BLaER1 (cell line): Measurements from ENCODE around the gene OSBPL2.

Experiments used
- H3K27ac ChIP-seq: shearing (Covaris generic); formaldehyde crosslinking; 2 replicates; pipeline ENCODE4 v1.8.1; 2022
- H3K27me3 ChIP-seq: shearing (Covaris generic); formaldehyde crosslinking; 2 replicates; pipeline ENCODE4 v1.8.1; 2022
- H3K36me3 ChIP-seq: shearing (Covaris generic); formaldehyde crosslinking; 2 replicates; pipeline ENCODE4 v1.8.1; 2022
- H3K4me1 ChIP-seq: shearing (Covaris generic); formaldehyde crosslinking; 2 replicates; pipeline ENCODE4 v1.8.1; 2022
- H3K4me2 ChIP-seq: shearing (Covaris generic); formaldehyde crosslinking; 2 replicates; pipeline ENCODE4 v1.8.1; 2022
- H3K4me3 ChIP-seq: shearing (Covaris generic); formaldehyde crosslinking; 2 replicates; pipeline ENCODE4 v1.8.1; 2022
- H3K9ac ChIP-seq: shearing (Covaris generic); formaldehyde crosslinking; 2 replicates; pipeline ENCODE4 v1.8.1; 2022
- H3K9me3 ChIP-seq: shearing (Covaris generic); formaldehyde crosslinking; 2 replicates; pipeline ENCODE4 v1.8.1; 2022
- H4K20me1 ChIP-seq: shearing (Covaris generic); formaldehyde crosslinking; 2 replicates; pipeline ENCODE4 v1.8.1; 2022
- Cebpa-rat ChIP-seq: shearing (Covaris generic); IDR thresholded peaks from 2 replicates; pipeline ENCODE4 v1.8.1; 2022

OSBPL2 gene

DNA sequence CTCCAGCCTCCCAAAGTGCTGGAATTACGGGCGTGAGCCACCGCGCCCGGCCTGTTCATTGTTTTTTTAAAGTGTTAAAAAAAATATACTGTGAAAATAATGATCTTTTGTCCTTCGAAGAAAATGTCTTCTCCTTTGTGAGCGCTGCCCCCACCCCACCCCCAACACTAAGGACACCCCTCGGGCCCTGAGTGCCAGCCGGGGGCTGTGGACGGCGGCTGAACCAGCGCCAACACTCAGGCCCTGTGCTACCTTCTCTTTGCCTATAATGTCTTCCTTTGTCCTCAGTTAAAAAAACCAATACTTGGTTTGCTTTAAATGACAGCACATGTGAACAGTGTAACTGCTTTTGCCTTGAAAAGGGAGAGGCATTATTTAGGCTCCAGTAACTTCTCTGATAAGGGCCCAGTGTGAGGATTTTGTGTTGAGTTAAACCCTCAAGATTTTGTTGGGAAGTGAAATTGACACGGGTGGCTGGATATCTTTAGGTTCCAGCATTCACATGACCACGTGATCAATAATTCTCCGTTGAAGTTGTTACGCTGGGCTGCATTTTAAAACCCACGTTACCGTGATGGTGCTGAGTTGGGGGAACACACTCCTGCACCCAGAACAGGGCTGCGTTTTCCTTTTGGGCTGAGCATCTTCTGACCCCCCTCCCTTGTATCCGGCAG lies 54.9 kb downstream of the OSBPL2 start:
- no peak for TF ChIP-seq Cebpa-rat

DNA sequence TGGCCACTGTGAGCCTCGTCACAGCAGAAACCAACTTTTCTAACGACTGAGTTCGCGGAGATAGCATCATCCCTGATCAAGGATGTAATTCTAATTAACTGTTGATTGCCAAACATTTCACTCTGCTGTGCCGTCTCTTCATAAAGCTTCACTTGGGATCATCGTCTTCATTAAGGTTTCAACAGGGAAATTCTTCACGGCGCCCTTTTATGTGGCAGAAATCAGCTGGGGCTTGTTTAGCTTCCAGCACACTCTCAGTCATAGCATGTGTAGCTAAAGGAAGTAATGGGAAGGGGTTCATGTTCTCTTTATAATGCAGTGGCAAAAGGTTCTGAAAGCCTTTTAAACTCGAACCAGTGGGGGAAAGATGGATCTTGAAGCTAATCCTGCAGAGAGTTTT lies 55.6 kb downstream of the OSBPL2 start:
- Histone ChIP-seq H3K36me3 (peaks cover 47% of the 10 kb centered on the region), H3K4me1 (peaks cover 71% of the 10 kb centered on the region), H3K9ac (peak overlapping the region; percentile 33), H4K20me1 (no peaks in the 10 kb centered on the region), H3K4me2 (peak overlapping the region; percentile 86), H3K27me3 (no peaks in the 10 kb centered on the region), H3K9me3 (no peaks in the 10 kb centered on the region), H3K27ac (peak overlapping the region; percentile 66), H3K4me3 (0 out of 2 replicates have a peak overlapping the region, but pooled peaks have one; percentile 16)
- no peak for TF ChIP-seq Cebpa-rat

More for the DNA sequence above, 54.9 kb downstream of the OSBPL2 start:
- H3K4me1 ChIP-seq: peaks cover 70% of the 10 kb centered on the region
- peak overlapping the region; percentile 33 for H3K9ac ChIP-seq
- no peaks in the 10 kb centered on the region for H4K20me1 ChIP-seq
- peaks cover 48% of the 10 kb centered on the region for H3K36me3 ChIP-seq
- H3K4me3 ChIP-seq: 0 out of 2 replicates have a peak overlapping the region, but pooled peaks have one; percentile 16
- H3K27me3 ChIP-seq: no peaks in the 10 kb centered on the region
- peak overlapping the region; percentile 86 for H3K4me2 ChIP-seq
- no peaks in the 10 kb centered on the region for H3K9me3 ChIP-seq
- H3K27ac ChIP-seq: peak overlapping the region; percentile 66

DNA sequence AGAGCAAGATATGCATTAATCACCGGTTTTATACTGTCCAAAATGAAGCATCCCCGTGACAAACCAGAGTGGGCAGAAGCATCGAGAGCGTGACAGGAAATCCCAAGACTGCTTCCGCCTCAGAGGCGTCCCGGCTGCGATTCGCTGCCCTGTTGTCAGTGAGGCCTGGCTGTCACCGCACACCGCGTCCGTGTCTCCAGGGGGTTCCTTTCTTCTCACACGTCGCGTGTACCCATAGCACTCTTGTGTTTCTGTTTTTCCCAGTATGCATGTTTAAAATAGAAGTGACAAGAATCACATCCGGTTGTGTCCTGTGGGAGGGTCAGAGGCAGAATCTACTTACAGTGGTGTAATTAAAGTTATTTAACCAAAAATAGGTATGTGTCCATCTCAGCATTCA lies 56.2 kb downstream of the OSBPL2 start:
- peak overlapping the region; percentile 66 for H3K27ac ChIP-seq
- 0 out of 2 replicates have a peak overlapping the region, but pooled peaks have one; percentile 33 for H3K9ac ChIP-seq
- no peaks in the 10 kb centered on the region for H3K27me3 ChIP-seq
- 0 out of 2 replicates have a peak overlapping the region, but pooled peaks have one; percentile 16 for H3K4me3 ChIP-seq
- H3K4me1 ChIP-seq: peaks cover 71% of the 10 kb centered on the region
- no peaks in the 10 kb centered on the region for H4K20me1 ChIP-seq
- H3K36me3 ChIP-seq: peaks cover 41% of the 10 kb centered on the region
- TF ChIP-seq Cebpa-rat: no peak
- no peaks in the 10 kb centered on the region for H3K9me3 ChIP-seq
- peak overlapping the region; percentile 86 for H3K4me2 ChIP-seq

DNA sequence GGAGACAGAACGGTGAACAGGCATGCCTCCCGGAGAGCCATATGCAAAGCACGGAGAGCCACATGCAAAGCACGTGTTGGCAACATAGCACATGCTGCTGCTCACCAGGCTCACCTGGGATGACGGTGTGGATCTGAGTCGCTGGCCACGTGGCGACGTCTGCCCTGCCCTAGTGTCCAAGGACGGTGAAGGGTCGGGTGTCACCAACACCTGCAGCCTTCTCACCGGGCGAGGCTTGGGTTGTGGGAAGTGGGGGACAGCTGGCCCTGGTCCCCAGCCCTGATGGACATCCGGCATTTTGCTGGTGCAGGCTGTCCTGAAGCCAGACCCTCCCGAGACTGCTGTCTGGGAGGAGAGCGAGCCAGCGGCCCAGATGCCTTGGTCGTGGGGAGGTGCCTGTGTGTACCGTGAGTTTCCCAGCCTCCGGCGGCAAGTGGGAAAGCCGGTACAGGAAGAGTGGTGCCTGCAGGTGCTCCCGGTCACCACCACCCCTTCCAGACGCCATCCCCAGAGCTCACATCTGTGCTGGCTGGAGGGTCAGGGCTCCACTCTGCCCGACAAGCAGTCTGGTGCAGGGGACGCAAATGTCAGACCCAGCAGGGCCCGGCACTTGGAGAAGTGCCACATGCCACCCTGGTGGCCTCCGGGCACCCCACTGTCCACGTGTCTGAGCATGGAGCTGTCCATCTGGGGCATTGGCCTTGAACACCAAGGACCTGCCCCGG lies 58.6 kb downstream of the OSBPL2 start:
- H3K27ac ChIP-seq: no peak overlapping the region
- no peak for TF ChIP-seq Cebpa-rat
- H3K4me3 ChIP-seq: no peak overlapping the region
- no peaks in the 10 kb centered on the region for H4K20me1 ChIP-seq
- H3K9ac ChIP-seq: no peak overlapping the region
- H3K36me3 ChIP-seq: peaks cover 24% of the 10 kb centered on the region
- H3K4me2 ChIP-seq: no peak overlapping the region
- no peaks in the 10 kb centered on the region for H3K9me3 ChIP-seq
- H3K4me1 ChIP-seq: peaks cover 69% of the 10 kb centered on the region
- no peaks in the 10 kb centered on the region for H3K27me3 ChIP-seq

DNA sequence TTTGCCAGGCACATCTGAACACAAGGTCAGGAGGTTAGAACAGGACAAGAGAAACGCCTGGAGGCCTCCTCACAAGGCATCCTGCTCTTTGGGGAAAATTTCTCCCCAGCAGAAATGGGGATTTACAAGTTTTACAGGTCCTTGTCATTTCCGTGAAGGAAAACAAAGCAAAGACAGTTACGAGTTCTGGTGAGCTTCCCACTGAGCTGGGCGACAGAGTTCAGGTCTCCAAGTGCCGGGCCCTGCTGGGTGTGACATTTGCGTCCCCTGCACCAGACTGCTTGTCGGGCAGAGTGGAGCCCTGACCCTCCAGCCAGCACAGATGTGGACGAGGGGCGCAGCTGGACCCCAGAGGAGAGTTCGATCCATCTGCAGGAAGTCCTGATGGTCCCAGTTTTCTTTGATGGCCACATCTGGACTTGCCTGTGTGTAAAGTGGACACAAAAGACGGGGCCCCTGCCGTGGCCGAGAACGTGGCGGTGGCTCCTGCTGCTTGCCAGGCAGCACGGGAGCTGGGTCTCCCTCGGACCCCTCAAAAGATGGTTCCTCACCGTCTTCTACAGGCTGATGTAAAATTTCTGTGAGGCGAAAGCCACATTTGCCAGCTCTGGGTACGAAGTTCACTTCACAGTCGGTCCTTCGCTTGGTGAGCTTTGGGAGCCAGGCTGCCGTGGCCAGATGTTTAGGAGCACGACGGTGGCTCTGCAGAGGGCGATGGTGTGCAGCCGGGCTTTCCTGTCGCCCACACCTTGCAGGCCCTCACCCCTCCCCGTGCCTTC lies 59.3 kb downstream of the OSBPL2 start:
- no peak overlapping the region for H3K4me3 ChIP-seq
- H3K36me3 ChIP-seq: peaks cover 23% of the 10 kb centered on the region
- no peak overlapping the region for H3K9ac ChIP-seq
- H3K27ac ChIP-seq: 0 out of 2 replicates have a peak overlapping the region, but pooled peaks have one; percentile 41
- no peaks in the 10 kb centered on the region for H3K27me3 ChIP-seq
- H3K4me2 ChIP-seq: no peak overlapping the region
- H4K20me1 ChIP-seq: no peaks in the 10 kb centered on the region
- H3K9me3 ChIP-seq: no peaks in the 10 kb centered on the region
- no peak for TF ChIP-seq Cebpa-rat
- peaks cover 62% of the 10 kb centered on the region for H3K4me1 ChIP-seq

DNA sequence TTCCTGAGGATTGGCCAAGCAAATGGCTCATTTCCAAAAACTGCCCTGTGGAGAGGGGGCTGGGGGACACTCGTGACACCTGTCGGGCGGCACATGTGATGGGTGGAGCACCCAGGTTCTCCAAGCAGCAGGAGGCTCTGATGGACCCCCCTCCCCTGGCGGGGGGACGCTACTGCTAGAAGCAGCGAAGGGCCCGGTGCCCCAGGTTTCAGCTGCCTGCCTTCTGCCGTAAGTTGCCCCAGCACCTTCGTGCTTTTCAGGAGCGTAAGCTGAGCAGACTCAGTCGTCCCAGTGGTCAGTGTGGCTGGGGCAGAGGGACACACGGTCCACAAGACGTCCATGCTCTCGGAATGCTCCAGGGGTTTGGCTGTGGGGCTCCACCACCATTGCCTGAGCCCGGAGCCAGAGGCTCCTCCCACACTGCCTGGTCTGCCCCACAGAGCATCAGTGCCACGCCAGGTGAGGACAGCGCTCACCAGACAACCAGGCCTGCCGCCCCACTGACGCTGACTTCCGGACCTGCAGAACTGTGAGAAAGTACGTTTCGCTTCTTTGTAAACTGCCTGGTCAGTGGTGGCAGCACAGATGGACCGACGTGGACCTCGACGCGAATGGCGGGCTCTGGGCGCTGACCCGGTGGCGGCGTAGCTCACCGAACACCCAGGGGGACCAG lies 60.4 kb downstream of the OSBPL2 start:
- H3K27ac ChIP-seq: no peak overlapping the region

DNA sequence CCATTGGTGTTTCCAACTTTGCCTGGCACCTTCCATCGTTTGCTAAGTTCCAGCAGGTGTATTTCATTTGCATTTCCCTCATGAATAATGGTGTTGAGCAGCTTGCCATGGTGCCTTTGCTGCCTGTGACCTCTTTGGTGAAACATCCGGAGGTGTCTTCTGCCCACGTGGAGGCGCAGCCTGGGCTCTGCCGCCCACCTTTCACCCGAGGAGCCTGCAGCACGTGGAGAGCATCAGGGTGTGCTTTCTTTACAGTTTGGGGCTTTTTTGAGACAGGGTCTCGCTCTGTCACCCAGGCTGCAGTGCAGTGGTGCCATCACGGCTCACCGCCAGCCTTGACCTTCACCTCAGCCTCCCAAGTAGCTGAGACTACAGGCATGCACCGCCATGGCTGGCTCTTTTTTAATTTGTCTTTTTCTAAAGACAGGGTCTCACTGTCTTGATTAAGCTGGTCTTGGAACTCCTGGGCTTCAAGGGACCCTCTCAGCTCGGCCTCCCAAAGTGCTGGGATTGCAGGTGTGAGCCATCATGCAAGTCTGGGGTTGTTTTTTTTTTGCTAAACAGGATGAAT lies 61.4 kb downstream of the OSBPL2 start:
- H3K36me3 ChIP-seq: peaks cover 31% of the 10 kb centered on the region

More for the DNA sequence above, 60.4 kb downstream of the OSBPL2 start:
- Histone ChIP-seq H3K4me3 (no peak overlapping the region), H3K9ac (0 out of 2 replicates have a peak overlapping the region, but pooled peaks have one; percentile 5), H4K20me1 (peaks cover 7% of the 10 kb centered on the region), H3K4me2 (no peak overlapping the region), H3K36me3 (peaks cover 23% of the 10 kb centered on the region), H3K27me3 (no peaks in the 10 kb centered on the region), H3K9me3 (no peaks in the 10 kb centered on the region), H3K4me1 (peaks cover 53% of the 10 kb centered on the region)
- TF ChIP-seq Cebpa-rat: no peak

DNA sequence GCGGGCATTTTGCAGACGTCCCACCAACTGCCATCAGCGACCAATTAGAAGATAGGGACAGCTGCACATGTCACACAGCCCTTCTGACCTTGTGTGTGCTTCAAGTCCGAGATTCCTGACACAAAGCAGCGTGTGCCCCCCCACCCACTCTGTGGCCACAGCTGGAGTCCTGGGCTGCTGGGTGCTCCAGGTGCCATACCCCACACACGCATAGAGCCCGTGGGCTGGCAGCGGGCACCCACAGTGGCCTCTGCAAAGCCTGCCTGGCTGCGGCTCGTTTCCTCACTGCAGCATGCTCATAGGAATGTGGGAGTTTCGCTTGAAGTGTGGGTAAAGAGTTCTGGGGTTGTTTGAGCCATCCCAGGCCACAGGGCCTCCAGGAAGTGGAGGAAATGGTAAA lies 62.0 kb downstream of the OSBPL2 start:
- H3K4me3 ChIP-seq: no peak overlapping the region
- no peak overlapping the region for H3K4me2 ChIP-seq
- peaks cover 53% of the 10 kb centered on the region for H3K4me1 ChIP-seq
- H3K27me3 ChIP-seq: no peaks in the 10 kb centered on the region
- peaks cover 23% of the 10 kb centered on the region for H4K20me1 ChIP-seq
- peak overlapping the region; percentile 47; the same call in 1 of the 2 replicates for H3K9ac ChIP-seq
- peaks cover 37% of the 10 kb centered on the region for H3K36me3 ChIP-seq
- H3K9me3 ChIP-seq: no peaks in the 10 kb centered on the region
- TF ChIP-seq Cebpa-rat: no peak
- H3K27ac ChIP-seq: no peak overlapping the region

More for the DNA sequence above, 61.4 kb downstream of the OSBPL2 start:
- H3K9me3 ChIP-seq: no peaks in the 10 kb centered on the region
- peaks cover 53% of the 10 kb centered on the region for H3K4me1 ChIP-seq
- H4K20me1 ChIP-seq: peaks cover 17% of the 10 kb centered on the region
- H3K9ac ChIP-seq: no peak overlapping the region
- H3K4me3 ChIP-seq: no peak overlapping the region
- H3K27ac ChIP-seq: no peak overlapping the region
- TF ChIP-seq Cebpa-rat: no peak
- H3K27me3 ChIP-seq: no peaks in the 10 kb centered on the region
- H3K4me2 ChIP-seq: no peak overlapping the region
